GM18505 (cell line): ENCODE measurements around the gene LIMS3.
"Not testable (repeated sequence)": the region's sequence is repeated elsewhere in the genome, so short reads cannot be mapped to it uniquely, and the experiment has no call there.

ENCODE experiments used
- ATAC-seq: cut with Tn5 transposase; IDR thresholded peaks from one replicate; pipeline ENCODE4 v1.9.1; 2021; ENCODE audit not compliant: unreplicated experiment

The LIMS3 gene, protein sequence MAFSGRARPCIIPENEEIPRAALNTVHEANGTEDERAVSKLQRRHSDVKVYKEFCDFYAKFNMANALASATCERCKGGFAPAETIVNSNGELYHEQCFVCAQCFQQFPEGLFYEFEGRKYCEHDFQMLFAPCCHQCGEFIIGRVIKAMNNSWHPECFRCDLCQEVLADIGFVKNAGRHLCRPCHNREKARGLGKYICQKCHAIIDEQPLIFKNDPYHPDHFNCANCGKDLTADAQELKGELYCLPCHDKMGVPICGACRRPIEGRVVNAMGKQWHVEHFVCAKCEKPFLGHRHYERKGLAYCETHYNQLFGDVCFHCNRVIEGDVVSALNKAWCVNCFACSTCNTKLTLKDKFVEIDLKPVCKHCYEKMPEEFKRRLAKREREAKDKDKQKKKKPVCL

GRCh38 chr2:109898462-109899336 is at the start of gene LIMS3:
Gene LIMS3 (plus strand): TSS chr2:109898688. CDS start chr2:109898729, 41 bp downstream.
- not testable (repeated sequence) for ATAC-seq

GRCh38 chr2:109871129-109871751 is 27.2 kb upstream of the LIMS3 start:
- ATAC-seq: peak; percentile 81

- ATAC-seq: not testable (repeated sequence)
These were observed 21.9 kb upstream of the LIMS3 start for GRCh38 chr2:109876625-109877024.

DNA sequence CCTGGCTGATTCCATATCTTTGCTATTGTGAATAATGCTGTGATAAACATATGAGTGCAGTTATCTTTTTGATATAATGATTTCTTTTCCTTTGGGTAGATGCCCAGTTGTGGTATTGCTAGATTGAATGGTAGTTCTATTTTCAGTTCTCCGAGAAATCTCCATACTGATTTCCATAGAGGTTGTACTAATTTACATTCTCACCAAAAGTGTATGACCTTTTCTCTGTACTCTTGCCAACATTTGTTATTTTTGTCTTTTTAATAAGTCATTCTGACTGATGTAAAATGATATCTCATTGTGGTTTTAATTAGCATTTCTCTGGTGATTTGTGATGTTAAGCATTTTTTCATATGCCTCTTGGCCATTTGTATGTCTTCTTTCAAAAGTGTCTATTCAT is 16.4 kb upstream of the LIMS3 start:
- not testable (repeated sequence) for ATAC-seq

DNA sequence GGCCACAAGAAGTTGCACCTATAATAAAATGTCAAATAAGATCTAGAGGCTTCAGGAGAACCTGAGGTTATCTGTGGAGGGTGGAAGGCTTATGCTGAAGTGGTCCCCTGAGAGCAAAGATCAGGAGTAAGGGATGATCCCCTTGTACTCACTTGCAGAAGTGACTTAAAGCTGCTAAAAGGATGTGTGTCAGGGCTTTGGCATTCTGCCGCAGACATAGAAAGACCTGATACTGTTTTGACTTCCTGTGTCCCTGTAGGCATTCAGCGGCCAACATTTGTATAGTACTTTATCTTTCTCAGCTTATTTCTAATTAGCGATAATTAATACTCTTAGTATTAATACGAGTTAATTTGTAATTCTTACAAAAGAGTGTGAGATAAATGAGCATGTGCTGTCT is 10.1 kb upstream of the LIMS3 start:
- ATAC-seq: not testable (repeated sequence)

- ATAC-seq: not testable (repeated sequence)
These were observed 8.6 kb upstream of the LIMS3 start for GRCh38 chr2:109889909-109890308.

DNA sequence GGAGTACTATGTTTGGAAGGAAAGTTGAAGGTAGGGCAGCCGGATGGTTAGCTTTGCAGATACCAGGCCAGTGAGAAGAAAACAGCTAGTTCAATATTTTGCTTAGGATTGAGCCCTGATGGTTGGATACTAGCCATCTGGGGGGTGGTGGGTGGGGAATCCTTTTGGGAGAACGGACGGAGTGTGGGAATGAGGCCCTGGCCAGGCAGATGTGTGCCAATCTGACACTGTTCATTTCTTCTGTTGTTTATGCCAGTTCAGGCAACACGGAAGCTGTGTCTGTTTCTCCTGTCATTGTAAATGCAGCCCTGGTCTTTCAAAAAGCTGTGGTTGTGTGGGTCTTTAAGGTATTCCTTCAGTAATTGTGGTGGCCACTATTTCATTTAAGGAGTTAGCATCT is 7.5 kb upstream of the LIMS3 start:
- ATAC-seq: not testable (repeated sequence)

- not testable (repeated sequence) for ATAC-seq
These were observed 4.8 kb upstream of the LIMS3 start for GRCh38 chr2:109893736-109894135.

DNA sequence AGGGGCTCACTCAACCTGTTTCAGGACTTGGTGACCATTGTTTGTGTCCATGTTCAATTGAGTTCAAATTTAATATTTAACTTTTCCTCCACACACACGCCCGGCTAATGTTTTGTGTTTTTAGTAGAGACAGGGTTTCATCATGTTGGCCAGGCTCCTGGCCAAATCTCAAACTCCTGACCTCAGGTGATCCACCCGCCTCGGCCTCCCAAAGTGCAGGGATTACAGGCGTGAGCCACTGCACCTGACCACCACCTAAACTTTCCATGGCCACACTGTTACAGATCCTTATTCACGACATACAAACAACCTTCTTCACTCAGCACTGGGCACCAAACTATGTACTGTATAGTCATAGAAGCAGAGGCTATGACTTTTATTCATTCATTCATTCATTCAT is 4.3 kb upstream of the LIMS3 start:
- ATAC-seq: not testable (repeated sequence)

DNA sequence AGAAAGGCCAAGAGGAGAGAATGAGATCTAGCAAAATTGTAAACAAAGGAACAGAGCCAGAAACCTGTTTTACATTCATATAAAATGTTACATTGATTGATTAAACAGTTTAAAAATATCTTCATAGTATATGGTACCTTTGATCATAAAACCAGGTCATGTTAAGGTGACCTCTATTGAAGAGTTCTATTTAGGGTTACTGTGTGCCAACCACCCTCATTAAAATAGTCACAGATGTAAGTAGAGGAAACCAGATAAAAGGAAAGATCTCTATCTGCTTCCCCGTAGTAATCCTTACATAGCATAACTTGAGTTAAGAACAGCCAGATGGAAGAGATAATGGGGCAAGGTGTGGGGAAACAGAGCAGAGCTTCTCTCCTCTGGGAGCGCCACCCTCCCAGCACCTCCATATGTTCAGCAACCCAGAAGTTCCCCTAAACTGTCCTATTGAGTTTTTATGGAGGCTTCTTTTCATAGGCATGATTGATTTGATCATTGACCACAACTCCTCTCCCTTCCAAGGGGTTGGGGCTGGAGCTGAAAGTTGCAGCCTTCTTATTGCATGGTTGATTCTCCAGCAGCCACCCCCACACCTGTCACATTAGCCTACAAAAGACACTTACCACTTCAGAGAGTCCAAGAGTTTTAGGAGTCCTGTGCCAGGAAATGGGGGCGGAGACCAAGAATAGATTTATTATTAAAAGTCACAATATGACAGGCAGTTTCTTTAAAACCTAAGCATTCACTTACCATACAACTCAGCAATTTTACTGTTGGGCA is 3.2 kb upstream of the LIMS3 start:
- ATAC-seq: not testable (repeated sequence)

DNA sequence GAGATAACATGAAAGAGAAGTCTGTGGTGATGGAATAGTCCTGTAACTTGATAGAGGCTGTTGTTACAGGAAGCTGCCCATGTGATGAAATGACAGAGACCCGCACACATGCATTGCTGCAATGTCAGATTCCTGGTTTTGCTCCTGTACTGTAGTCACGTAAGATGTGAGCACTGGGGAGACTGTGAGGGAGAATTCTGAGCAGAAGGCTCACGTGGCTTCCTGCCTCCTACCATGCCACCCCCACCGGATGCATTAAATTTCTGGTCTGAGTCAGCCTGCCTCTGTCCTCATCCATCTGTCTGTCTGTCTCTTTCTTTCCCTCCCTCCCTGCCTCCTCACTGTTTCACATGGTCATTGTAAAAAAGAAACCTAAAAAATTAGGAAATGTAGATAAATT is 2.3 kb upstream of the LIMS3 start:
- ATAC-seq: peak; percentile 94

- not testable (repeated sequence) for ATAC-seq
These were observed 573 bp upstream of the LIMS3 start for GRCh38 chr2:109897769-109898461.

DNA sequence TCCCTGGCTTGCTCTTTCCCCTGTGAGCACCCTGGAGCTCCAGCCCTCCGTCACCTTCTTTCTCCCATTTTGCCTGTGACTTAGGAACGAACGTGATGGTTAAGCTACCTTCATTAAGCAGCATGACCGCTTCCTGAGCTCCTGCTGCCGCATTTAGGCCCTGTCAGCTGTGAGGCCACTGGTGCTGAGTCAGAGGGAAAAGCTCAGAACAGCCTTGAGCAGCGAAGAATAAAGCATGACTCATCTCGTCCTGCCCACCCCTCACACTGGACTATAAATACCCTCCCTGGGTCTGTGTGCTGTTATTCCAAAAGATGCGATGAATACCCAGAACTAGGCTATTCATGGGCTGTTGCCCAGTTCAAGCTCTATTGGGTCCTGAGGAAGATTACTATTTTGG is 7.3 kb downstream of the LIMS3 start:
- ATAC-seq: peak; percentile 93

DNA sequence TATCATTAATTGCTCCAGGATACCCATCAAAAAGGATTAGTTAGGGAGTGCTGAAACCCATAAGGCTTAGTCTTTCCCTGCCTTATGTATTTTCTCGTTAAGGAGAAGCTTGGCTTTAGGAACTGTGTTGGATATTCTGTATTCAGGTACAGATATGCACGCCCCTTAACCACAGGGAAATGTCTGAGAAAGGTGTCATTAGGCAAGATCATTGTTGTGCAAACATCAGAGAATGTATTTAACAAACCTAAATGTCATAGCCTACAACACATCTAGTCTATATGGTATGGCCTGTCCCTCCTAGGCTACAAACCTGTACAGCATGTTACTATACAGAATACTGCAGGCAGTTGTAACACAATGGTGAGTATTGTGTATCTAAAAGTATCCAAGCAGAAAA is 10.1 kb downstream of the LIMS3 start:
- ATAC-seq: not testable (repeated sequence)

DNA sequence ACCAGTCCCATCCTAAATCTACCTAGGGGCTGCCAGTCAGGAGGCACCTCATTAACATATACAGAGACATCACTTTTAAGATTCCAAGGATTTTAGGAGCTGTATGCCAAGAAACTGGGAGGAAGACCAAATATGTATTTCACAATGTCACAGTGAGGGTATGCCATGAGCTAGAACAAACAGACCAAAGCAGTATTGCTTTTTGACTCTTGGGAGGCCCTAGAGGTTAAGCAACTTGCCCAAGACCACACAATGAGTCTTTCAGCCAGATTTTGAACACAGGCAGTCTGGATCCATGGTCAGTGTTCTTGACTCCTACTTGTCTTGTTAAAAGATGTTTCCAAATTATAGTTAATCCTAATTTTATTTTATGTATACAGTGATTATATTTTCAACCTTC is 12.3 kb downstream of the LIMS3 start:
- not testable (repeated sequence) for ATAC-seq

GRCh38 chr2:109913911-109914310 is 15.4 kb downstream of the LIMS3 start:
- not testable (repeated sequence) for ATAC-seq

DNA sequence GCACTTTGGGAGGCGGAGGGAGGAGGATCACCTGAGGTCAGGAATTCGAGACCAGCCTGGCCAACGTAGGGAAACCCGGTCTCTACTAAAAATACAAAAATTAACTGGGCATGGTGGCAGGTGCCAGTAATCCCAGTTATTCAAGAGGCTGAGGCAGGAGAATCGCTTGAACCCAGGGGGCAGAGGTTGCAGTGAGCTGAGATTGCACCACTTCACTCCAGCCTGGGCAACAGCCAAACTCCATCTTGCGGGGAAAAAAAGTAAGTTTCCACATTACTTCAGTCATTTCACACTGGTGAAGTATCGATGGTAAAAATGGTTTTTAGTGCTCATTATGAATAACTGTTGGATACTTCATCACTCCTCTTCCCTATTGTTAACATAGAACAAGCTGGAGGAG is 16.1 kb downstream of the LIMS3 start:
- ATAC-seq: not testable (repeated sequence)

GRCh38 chr2:109915830-109916229 is 17.3 kb downstream of the LIMS3 start:
- not testable (repeated sequence) for ATAC-seq

DNA sequence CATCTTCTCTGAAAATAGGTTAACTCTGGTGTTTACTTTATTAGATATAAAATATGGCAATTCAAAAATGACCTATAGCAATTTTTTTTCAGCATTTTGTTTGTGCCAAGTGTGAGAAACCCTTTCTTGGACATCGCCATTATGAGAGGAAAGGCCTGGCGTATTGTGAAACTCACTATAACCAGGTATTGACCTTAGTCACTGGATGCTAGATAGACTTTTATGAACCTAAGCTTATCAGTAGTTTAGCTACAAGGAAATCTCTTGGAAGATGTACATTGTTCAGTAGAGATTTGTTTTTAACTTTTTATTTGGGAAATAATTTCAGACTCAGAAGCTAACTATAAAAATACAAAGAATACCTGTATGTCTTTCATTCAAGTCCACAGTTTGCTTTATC is 21.7 kb downstream of the LIMS3 start:
- not testable (repeated sequence) for ATAC-seq
